Liver (tissue), 9 donors: ENCODE data around the gene ACOT13. TPM values are rescaled to one million over a fixed set of nuclear protein-coding genes. Genes with fewer than 3 reads are reported as not detected.

Source experiments
- DNase-seq: peaks from one replicate; pipeline ENCODE4 v3.0.0-alpha.2; 2017; ENCODE audit warnings: low spot score
- H3K27ac ChIP-seq, 2 donors: one replicate each; pipeline ENCODE4 v1.7.0; 2013; ENCODE audit warnings: inconsistent platforms in 2 of 2, low read length in 2 of 2, control low read depth in 1 of 2, low read depth in 1 of 2, mild to moderate bottlenecking in 1 of 2
- H3K27me3 ChIP-seq, 4 donors: one replicate each; pipeline versions ENCODE4 v1.6.1 to v1.7.0; 2013; ENCODE audit warnings: low read length in 3 of 4, inconsistent platforms in 1 of 4, mild to moderate bottlenecking in 1 of 4, moderate library complexity in 1 of 4; ENCODE audit not compliant: control insufficient read depth in 4 of 4, insufficient read depth in 4 of 4
- H3K36me3 ChIP-seq, 4 donors: one replicate each; pipeline versions ENCODE4 v1.6.1 to v1.7.0; 2013; ENCODE audit warnings: low read length in 3 of 4, mild to moderate bottlenecking in 3 of 4, low read depth in 1 of 4, moderate library complexity in 1 of 4; ENCODE audit not compliant: control insufficient read depth in 4 of 4, insufficient read depth in 3 of 4
- H3K4me1 ChIP-seq, 4 donors: one replicate each; pipeline versions ENCODE4 v1.6.1 to v1.7.0; 2013; ENCODE audit warnings: low read length in 3 of 4, mild to moderate bottlenecking in 3 of 4, moderate library complexity in 1 of 4; ENCODE audit not compliant: control insufficient read depth in 4 of 4, insufficient read depth in 4 of 4
- H3K4me3 ChIP-seq, 3 donors: one replicate each; pipeline versions ENCODE4 v1.6.1 to v1.7.0; 2013; ENCODE audit warnings: low read length in 3 of 3, control low read depth in 1 of 3, low read depth in 1 of 3, mild to moderate bottlenecking in 1 of 3
- H3K9ac ChIP-seq, 2 donors: one replicate each; pipeline ENCODE4 v1.7.0; 2013; ENCODE audit warnings: low read length in 2 of 2, mild to moderate bottlenecking in 2 of 2, moderate library complexity in 2 of 2, control low read depth in 1 of 2, low read depth in 1 of 2
- H3K9me3 ChIP-seq, 4 donors: one replicate each; pipeline versions ENCODE4 v1.6.1 to v1.7.0; 2013; ENCODE audit warnings: low read length in 3 of 4; ENCODE audit not compliant: control insufficient read depth in 4 of 4
- EGR1 ChIP-seq, 2 donors: IDR thresholded peaks; 2 replicates each; pipeline ENCODE4 v1.6.1; 2016 to 2018; ENCODE audit warnings: antibody characterized with exemption in 2 of 2, low read depth in 2 of 2
- FOXA1 ChIP-seq: IDR thresholded peaks from 2 replicates; pipeline ENCODE4 v1.6.1; 2016; ENCODE audit warnings: antibody characterized with exemption
- FOXA2 ChIP-seq: IDR thresholded peaks from 2 replicates; pipeline ENCODE4 v1.6.1; 2016; ENCODE audit warnings: antibody characterized with exemption
- GABPA ChIP-seq, 2 donors: IDR thresholded peaks in 1 of 2; conservative IDR thresholded peaks in 1 of 2; 2 replicates each; pipeline ENCODE4 v1.6.1; 2016; ENCODE audit warnings: antibody characterized with exemption in 2 of 2, mild to moderate bottlenecking in 1 of 2, moderate library complexity in 1 of 2
- HNF4A ChIP-seq, 2 donors: conservative IDR thresholded peaks; 2 replicates each; pipeline ENCODE4 v1.6.1; 2016; ENCODE audit warnings: antibody characterized with exemption in 2 of 2, mild to moderate bottlenecking in 2 of 2
- NR2F2 ChIP-seq: IDR thresholded peaks from 2 replicates; pipeline ENCODE4 v1.6.1; 2016; ENCODE audit warnings: antibody characterized with exemption
- RAD21 ChIP-seq, 2 donors: IDR thresholded peaks; 2 replicates each; pipeline ENCODE4 v1.6.1; 2016; ENCODE audit warnings: antibody characterized with exemption in 2 of 2, mild to moderate bottlenecking in 2 of 2
- RXRA ChIP-seq, 2 donors: IDR thresholded peaks; 2 replicates each; pipeline ENCODE4 v1.6.1; 2017 to 2018; ENCODE audit warnings: antibody characterized with exemption in 2 of 2, mild to moderate bottlenecking in 1 of 2
- SP1 ChIP-seq: IDR thresholded peaks from 2 replicates; pipeline ENCODE4 v1.6.1; 2018; ENCODE audit warnings: antibody characterized with exemption, mild to moderate bottlenecking
- YY1 ChIP-seq: IDR thresholded peaks from 2 replicates; pipeline ENCODE4 v1.6.1; 2016; ENCODE audit warnings: antibody characterized with exemption, mild to moderate bottlenecking
- WGBS: extraction: QIAGEN DNeasy Blood & Tissue Kit; methylation state at CpG from one replicate; pipeline ENCODE4 v1.1.7; 2013; 5-methylcytosine and 5-hydroxymethylcytosine counted together
- polyA plus RNA-seq, 2 donors: library from polyadenylated mRNA; stranded (reverse) in 1 of 2; unstranded in 1 of 2; fragments of 200-250 nt in 1 of 2; fragments of >200 nt in 1 of 2; fragmentation: Nextera tagmentation in 1 of 2; extraction: Ambion mirVana in 1 of 2; gene quantifications; one replicate each; pipeline versions ENCODE4 v1.2.1 to v1.2.3, GENCODE V29; 2013 to 2015
- total RNA-seq, 2 donors: library from RNA; depleted of rRNA; stranded (reverse); fragments of >200 nt; gene quantifications; one replicate each; pipeline ENCODE4 v1.2.3, GENCODE V29; 2014
- TF ChIP-seq, protein P1 (sequence below): IDR thresholded peaks from 2 replicates; pipeline ENCODE4 v1.6.1; 2016; ENCODE audit warnings: antibody characterized with exemption, mild to moderate bottlenecking
- TF ChIP-seq, protein P2 (sequence below): IDR thresholded peaks from 2 replicates; pipeline ENCODE4 v1.6.1; 2016; ENCODE audit warnings: antibody characterized with exemption
- TF ChIP-seq, protein P3 (sequence below): IDR thresholded peaks from 2 replicates; pipeline ENCODE4 v1.6.1; 2016; ENCODE audit warnings: antibody characterized with exemption
- donor health status: healthy.
- donor health status: healthy.
- donor health status: healthy.
- donor health status: healthy.
- donor health status: healthy.

Gene ACOT13
- total and polyA plus RNA-seq, 4 donors, result 9.9 to 90.0 (median 21.3) TPM

DNA sequence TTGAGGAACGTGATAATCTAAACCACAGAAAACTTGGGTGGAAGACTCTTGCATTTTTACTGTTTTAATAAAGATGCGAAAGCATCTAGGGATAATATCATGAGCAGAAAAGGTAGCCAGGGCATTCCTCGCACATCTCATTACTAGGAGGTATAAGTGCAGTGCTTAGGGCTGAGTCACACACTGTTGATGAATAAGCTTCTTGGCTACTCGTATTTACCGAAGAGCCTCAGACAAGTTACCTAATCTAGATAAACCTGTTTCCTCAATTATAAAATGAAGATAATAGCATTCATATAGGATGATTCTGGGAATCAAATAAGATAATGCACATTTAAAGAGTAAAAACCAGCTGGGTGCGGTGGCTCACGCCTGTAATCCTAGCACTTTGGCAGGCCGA, 20.1 kb upstream of the ACOT13 start:
- Histone ChIP-seq H3K36me3 (peaks cover 2 to 12% (median 9%) of the 10 kb centered on the region in 4 donors), H3K9ac (no peak overlapping the region), H3K4me1 (peaks cover 2 to 12% (median 10%) of the 10 kb centered on the region in 4 donors), H3K4me3 (no peak overlapping the region), H3K9me3 (no peaks in the 10 kb centered on the region), H3K27me3 (no peaks in the 10 kb centered on the region), H3K27ac (no peak overlapping the region)
- no peak for TF ChIP-seq RXRA (IDR thresholded peaks at IDR 0.05)
- TF ChIP-seq HNF4A (conservative IDR thresholded peaks at IDR 0.05), result no peak
- no peak for TF ChIP-seq YY1
- no peak for TF ChIP-seq FOXA2
- TF ChIP-seq RAD21 (IDR thresholded peaks at IDR 0.05), result no peak
- 83% methylated on average over 8 of the region's 8 CpGs for WGBS
- DNase-seq, result no peak

DNA sequence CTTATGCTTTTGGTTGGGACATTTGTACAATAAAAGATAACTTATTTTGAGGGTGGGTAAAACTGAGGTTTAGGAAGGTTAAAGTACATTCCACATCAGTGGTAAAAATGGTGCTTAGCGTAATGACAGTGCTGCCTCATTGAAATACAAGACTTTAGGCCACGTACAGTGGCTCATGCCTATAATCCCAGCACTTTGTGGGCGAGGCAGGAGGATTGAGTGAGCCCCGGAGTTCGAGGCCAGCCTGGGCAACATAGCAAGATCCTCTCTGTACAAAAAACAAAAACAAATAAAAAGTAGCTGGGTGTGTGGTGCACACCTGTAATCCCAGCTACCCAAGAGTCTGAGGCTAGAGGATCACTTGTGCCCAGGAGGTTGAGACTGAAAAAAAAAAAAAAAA, 18.6 kb upstream of the ACOT13 start:
- no peak overlapping the region for H3K9ac ChIP-seq
- no peaks in the 10 kb centered on the region for H3K27me3 ChIP-seq
- no peak overlapping the region for H3K27ac ChIP-seq
- H3K4me3 ChIP-seq, result no peak overlapping the region
- H3K9me3 ChIP-seq, result no peaks in the 10 kb centered on the region
- WGBS, result 94% methylated on average over 5 of the region's 5 CpGs
- peaks cover 2 to 23% (median 20%) of the 10 kb centered on the region in 4 donors for H3K36me3 ChIP-seq
- no peak for TF ChIP-seq GABPA (IDR thresholded peaks at IDR 0.05 in 1 of 2, conservative IDR thresholded peaks at IDR 0.05 in 1 of 2)
- TF ChIP-seq, protein P1, sequence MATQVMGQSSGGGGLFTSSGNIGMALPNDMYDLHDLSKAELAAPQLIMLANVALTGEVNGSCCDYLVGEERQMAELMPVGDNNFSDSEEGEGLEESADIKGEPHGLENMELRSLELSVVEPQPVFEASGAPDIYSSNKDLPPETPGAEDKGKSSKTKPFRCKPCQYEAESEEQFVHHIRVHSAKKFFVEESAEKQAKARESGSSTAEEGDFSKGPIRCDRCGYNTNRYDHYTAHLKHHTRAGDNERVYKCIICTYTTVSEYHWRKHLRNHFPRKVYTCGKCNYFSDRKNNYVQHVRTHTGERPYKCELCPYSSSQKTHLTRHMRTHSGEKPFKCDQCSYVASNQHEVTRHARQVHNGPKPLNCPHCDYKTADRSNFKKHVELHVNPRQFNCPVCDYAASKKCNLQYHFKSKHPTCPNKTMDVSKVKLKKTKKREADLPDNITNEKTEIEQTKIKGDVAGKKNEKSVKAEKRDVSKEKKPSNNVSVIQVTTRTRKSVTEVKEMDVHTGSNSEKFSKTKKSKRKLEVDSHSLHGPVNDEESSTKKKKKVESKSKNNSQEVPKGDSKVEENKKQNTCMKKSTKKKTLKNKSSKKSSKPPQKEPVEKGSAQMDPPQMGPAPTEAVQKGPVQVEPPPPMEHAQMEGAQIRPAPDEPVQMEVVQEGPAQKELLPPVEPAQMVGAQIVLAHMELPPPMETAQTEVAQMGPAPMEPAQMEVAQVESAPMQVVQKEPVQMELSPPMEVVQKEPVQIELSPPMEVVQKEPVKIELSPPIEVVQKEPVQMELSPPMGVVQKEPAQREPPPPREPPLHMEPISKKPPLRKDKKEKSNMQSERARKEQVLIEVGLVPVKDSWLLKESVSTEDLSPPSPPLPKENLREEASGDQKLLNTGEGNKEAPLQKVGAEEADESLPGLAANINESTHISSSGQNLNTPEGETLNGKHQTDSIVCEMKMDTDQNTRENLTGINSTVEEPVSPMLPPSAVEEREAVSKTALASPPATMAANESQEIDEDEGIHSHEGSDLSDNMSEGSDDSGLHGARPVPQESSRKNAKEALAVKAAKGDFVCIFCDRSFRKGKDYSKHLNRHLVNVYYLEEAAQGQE, result no peak
- no peak for TF ChIP-seq FOXA1
- TF ChIP-seq HNF4A (conservative IDR thresholded peaks at IDR 0.05), result no peak
- peaks cover 2 to 12% (median 10%) of the 10 kb centered on the region in 4 donors for H3K4me1 ChIP-seq
- DNase-seq, result no peak

DNA sequence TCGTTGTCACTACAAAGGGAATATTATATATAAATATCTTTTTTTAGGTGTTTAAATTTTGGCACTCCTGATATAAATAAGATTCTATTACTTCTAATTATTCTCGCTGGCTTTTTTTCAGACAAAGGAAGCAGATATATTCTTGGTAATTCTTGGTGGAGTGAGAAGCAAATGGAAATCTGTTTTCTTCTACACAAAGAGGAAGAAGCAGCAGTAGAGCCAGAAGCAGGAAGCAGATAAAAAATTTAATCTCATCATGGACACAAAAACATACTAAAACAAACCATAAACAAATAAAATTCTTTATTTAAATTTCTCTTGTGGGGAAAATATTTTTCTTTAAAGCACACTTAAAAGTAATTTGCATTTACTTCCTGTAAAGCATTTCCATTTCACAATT, 17.2 kb upstream of the ACOT13 start:
- H3K36me3 ChIP-seq, result peaks cover 2 to 28% (median 26%) of the 10 kb centered on the region in 4 donors
- H3K4me3 ChIP-seq, result no peak overlapping the region
- no peak overlapping the region for H3K27ac ChIP-seq
- peaks cover 2 to 12% (median 10%) of the 10 kb centered on the region in 4 donors for H3K4me1 ChIP-seq
- WGBS, result 72% methylated on average over 2 of the region's 2 CpGs
- TF ChIP-seq GABPA (IDR thresholded peaks at IDR 0.05 in 1 of 2, conservative IDR thresholded peaks at IDR 0.05 in 1 of 2) (no peak), RAD21 (IDR thresholded peaks at IDR 0.05) (no peak), EGR1 (IDR thresholded peaks at IDR 0.05; ENCODE audit: low read depth in 2 of 2) (no peak), FOXA2 (no peak), SP1 (no peak), FOXA1 (no peak), NR2F2 (no peak), RXRA (IDR thresholded peaks at IDR 0.05) (no peak)
- TF ChIP-seq, protein P2, sequence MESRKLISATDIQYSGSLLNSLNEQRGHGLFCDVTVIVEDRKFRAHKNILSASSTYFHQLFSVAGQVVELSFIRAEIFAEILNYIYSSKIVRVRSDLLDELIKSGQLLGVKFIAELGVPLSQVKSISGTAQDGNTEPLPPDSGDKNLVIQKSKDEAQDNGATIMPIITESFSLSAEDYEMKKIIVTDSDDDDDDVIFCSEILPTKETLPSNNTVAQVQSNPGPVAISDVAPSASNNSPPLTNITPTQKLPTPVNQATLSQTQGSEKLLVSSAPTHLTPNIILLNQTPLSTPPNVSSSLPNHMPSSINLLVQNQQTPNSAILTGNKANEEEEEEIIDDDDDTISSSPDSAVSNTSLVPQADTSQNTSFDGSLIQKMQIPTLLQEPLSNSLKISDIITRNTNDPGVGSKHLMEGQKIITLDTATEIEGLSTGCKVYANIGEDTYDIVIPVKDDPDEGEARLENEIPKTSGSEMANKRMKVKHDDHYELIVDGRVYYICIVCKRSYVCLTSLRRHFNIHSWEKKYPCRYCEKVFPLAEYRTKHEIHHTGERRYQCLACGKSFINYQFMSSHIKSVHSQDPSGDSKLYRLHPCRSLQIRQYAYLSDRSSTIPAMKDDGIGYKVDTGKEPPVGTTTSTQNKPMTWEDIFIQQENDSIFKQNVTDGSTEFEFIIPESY, result no peak
- TF ChIP-seq, protein P3, sequence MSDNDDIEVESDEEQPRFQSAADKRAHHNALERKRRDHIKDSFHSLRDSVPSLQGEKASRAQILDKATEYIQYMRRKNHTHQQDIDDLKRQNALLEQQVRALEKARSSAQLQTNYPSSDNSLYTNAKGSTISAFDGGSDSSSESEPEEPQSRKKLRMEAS, result no peak
- H3K9ac ChIP-seq, result no peak overlapping the region
- no peak for DNase-seq
- H3K9me3 ChIP-seq, result no peaks in the 10 kb centered on the region
- no peaks in the 10 kb centered on the region for H3K27me3 ChIP-seq
